IMR-90 (cell line): Measurements from ENCODE around the gene CYP11A1. TPM values are rescaled to one million over a fixed set of nuclear protein-coding genes. Genes with fewer than 3 reads are reported as not detected.
"Not testable (repeated sequence)": the region's sequence is repeated elsewhere in the genome, so short reads cannot be mapped to it uniquely, and the experiment has no call there.

Experiments
- ATAC-seq: fragments of 200-7000 bp; cut with Tn5 transposase; 2 replicates; pipeline ENCODE4 v1.9.1; 2020; ENCODE audit warnings: low read depth, mild to moderate bottlenecking, moderate library complexity
- BruUV-seq: library from RNA; stranded (reverse); fragments of 400-500 nt; replicated peaks from 2 replicates; lab custom pipeline; 2021; lab: Mats Ljungman, UMichigan
- CTCF ChIA-PET: fragments of 300-600 bp; formaldehyde crosslinking; extraction: SDS; loops from one replicate; lab custom pipeline; 2021; ENCODE audit warnings: antibody characterized with exemption; lab: Yijun Ruan, JAX
- POLR2A ChIA-PET: fragments of 300-600 bp; sonication (Branson Sonifier 250); formaldehyde crosslinking; loops from one replicate; lab custom pipeline; 2022; ENCODE audit warnings: antibody characterized with exemption; ENCODE audit not compliant: unreplicated experiment; lab: Charles Lee
- DNase-seq: peaks from one replicate; pipeline ENCODE4 v3.0.0; 2013
- H2AFZ ChIP-seq: replicated peaks from 2 replicates; pipeline ENCODE3; 2013; ENCODE audit warnings: low read length, mild to moderate bottlenecking; ENCODE audit not compliant: poor library complexity
- H2AK5ac ChIP-seq: 2 replicates; pipeline ENCODE4 v1.6.1; 2013; ENCODE audit warnings: low read depth, low read length, inconsistent platforms
- H2AK9ac ChIP-seq: replicated peaks from 2 replicates; pipeline ENCODE3; 2013; ENCODE audit warnings: mild to moderate bottlenecking, low read depth, low read length, moderate library complexity; ENCODE audit not compliant: poor library complexity
- H2BK120ac ChIP-seq: 2 replicates; pipeline ENCODE4 v1.6.1; 2013; ENCODE audit warnings: low read depth, low read length, inconsistent platforms
- H2BK15ac ChIP-seq: 3 replicates; pipeline ENCODE4 v1.6.1; 2013; ENCODE audit warnings: low read depth, low read length, inconsistent platforms
- H2BK20ac ChIP-seq: 2 replicates; pipeline ENCODE4 v1.6.1; 2013; ENCODE audit warnings: low read depth, mild to moderate bottlenecking, inconsistent platforms, low read length, moderate library complexity
- H2BK5ac ChIP-seq: 2 replicates; pipeline ENCODE4 v1.6.1; 2013; ENCODE audit warnings: mild to moderate bottlenecking, low read depth, low read length, inconsistent platforms; ENCODE audit not compliant: poor library complexity, severe bottlenecking
- H3K14ac ChIP-seq: replicated peaks from 2 replicates; pipeline ENCODE4 v1.6.1; 2013; ENCODE audit warnings: low read depth, low read length, inconsistent platforms
- H3K18ac ChIP-seq: 2 replicates; pipeline ENCODE4 v1.6.1; 2013; ENCODE audit warnings: low read depth, low read length, control low read depth
- H3K23ac ChIP-seq: 2 replicates; pipeline ENCODE4 v1.6.1; 2013; ENCODE audit warnings: low read depth, low read length, inconsistent platforms
- H3K27ac ChIP-seq: 2 replicates; pipeline ENCODE4 v1.5.1; 2013; ENCODE audit warnings: mild to moderate bottlenecking, control low read depth, low read length; ENCODE audit not compliant: insufficient read depth
- H3K27me3 ChIP-seq: 2 replicates; pipeline ENCODE4 v1.6.1; 2013; ENCODE audit warnings: low read length; ENCODE audit not compliant: control insufficient read depth, insufficient read depth
- H3K36me3 ChIP-seq: 2 replicates; pipeline ENCODE4 v1.6.1; 2013; ENCODE audit warnings: low read length, mixed read lengths; ENCODE audit not compliant: control insufficient read depth, insufficient read depth
- H3K4ac ChIP-seq: 2 replicates; pipeline ENCODE4 v1.6.1; 2013; ENCODE audit warnings: low read depth, low read length, inconsistent platforms
- H3K4me1 ChIP-seq: 2 replicates; pipeline ENCODE4 v1.6.1; 2013; ENCODE audit warnings: low read length, mixed read lengths; ENCODE audit not compliant: control insufficient read depth, insufficient read depth
- H3K4me2 ChIP-seq: 2 replicates; pipeline ENCODE4 v1.6.1; 2013; ENCODE audit warnings: low read depth, mild to moderate bottlenecking, control low read depth, low read length, moderate library complexity
- H3K4me3 ChIP-seq: 2 replicates; pipeline ENCODE4 v1.5.1; 2013; ENCODE audit warnings: low read depth, mild to moderate bottlenecking, control low read depth, low read length, moderate library complexity; ENCODE audit not compliant: insufficient read depth
- H3K56ac ChIP-seq: 2 replicates; pipeline ENCODE4 v1.6.1; 2013; ENCODE audit warnings: low read length, inconsistent platforms; ENCODE audit not compliant: insufficient read depth; ENCODE audit errors: extremely low read depth
- H3K79me1 ChIP-seq, 2 experiments: 2 replicates each; pipeline ENCODE4 v1.6.1; 2013; ENCODE audit warnings: low read length in 2 of 2, inconsistent platforms in 1 of 2, low read depth in 1 of 2
- H3K9ac ChIP-seq: 2 replicates; pipeline ENCODE4 v1.6.1; 2013; ENCODE audit warnings: low read depth, low read length, control low read depth
- H3K9me1 ChIP-seq: 2 replicates; pipeline ENCODE4 v1.6.1; 2013; ENCODE audit warnings: low read length, inconsistent platforms; ENCODE audit not compliant: insufficient read depth
- H3K9me3 ChIP-seq: 2 replicates; pipeline ENCODE4 v1.6.1; 2013; ENCODE audit warnings: low read length; ENCODE audit not compliant: control insufficient read depth, insufficient read depth
- H4K20me1 ChIP-seq: 2 replicates; pipeline ENCODE4 v1.6.1; 2013; ENCODE audit warnings: low read length, inconsistent platforms; ENCODE audit not compliant: insufficient read depth
- H4K5ac ChIP-seq: 2 replicates; pipeline ENCODE4 v1.6.1; 2013; ENCODE audit warnings: mild to moderate bottlenecking, low read depth, low read length, control low read depth
- H4K8ac ChIP-seq, 2 experiments: 2 replicates each; pipeline ENCODE4 v1.6.1; 2013; ENCODE audit warnings: low read depth in 2 of 2, low read length in 2 of 2, control low read depth in 1 of 2, inconsistent platforms in 1 of 2
- H4K91ac ChIP-seq: 2 replicates; pipeline ENCODE4 v1.6.1; 2013; ENCODE audit warnings: low read depth, low read length, inconsistent platforms; ENCODE audit not compliant: insufficient read depth
- MAFK ChIP-seq: IDR thresholded peaks from 2 replicates; pipeline ENCODE4 v1.6.1; 2012; ENCODE audit warnings: low read depth, low read length, improper control_type of control experiment
- WGBS, 2 experiments: methylation state at CpG; one replicate each; pipeline versions ENCODE4 v1.1.5 to v1.1.7; 2013; ENCODE audit warnings: missing lambda C conversion rate in 2 of 2; ENCODE audit not compliant: insufficient read length in 1 of 2; ENCODE audit errors: extremely low coverage in 2 of 2; 5-methylcytosine and 5-hydroxymethylcytosine counted together
- dilution Hi-C: fragments of 300-500 bp; cut with HindIII; formaldehyde crosslinking; loops from one replicate; pipeline ENCODE4 v1.14.3; 2018; ENCODE audit warnings: low sequenced_read_pairs; ENCODE audit not compliant: unreplicated experiment
- in situ Hi-C: fragments of 300-500 bp; cut with MboI; formaldehyde crosslinking; loops from 3 replicates; pipeline ENCODE4 v1.14.3; 2019; ENCODE audit warnings: low sequenced_read_pairs, inconsistent platforms, mixed read lengths
- intact Hi-C: fragments of 100-400 bp; cut with micrococcal nuclease; formaldehyde crosslinking; loops from 2 replicates; pipeline ENCODE4 v1.10.0; 2022
- polyA plus RNA-seq, 3 experiments: library from polyadenylated mRNA; depleted of rRNA; stranded (reverse); fragments of >200 nt; gene quantifications; 2 replicates each; pipeline ENCODE4 v1.2.3, GENCODE V29; 2012; ENCODE audit warnings: low replicate concordance in 1 of 3
- total RNA-seq: library from RNA; depleted of rRNA; stranded (reverse); fragments of >200 nt; gene quantifications from 2 replicates; pipeline ENCODE4 v1.2.3, GENCODE V29; 2012

CYP11A1 gene
- total and polyA plus RNA-seq, 2 of the 4 experiments (the other 2 are of a cell fraction) = 0.18 to 0.50 TPM

- H3K23ac ChIP-seq, H3K14ac ChIP-seq, H4K91ac ChIP-seq, H2AFZ ChIP-seq, H4K20me1 ChIP-seq, H4K5ac ChIP-seq, H3K4me3 ChIP-seq, H3K36me3 ChIP-seq, H3K27ac ChIP-seq, H3K79me1 ChIP-seq, DNase-seq, H3K4me1 ChIP-seq, in situ Hi-C loops, H2BK120ac ChIP-seq, dilution Hi-C loops, H2AK9ac ChIP-seq, H3K4me2 ChIP-seq, H3K9ac ChIP-seq, intact Hi-C loops, H3K56ac ChIP-seq, H2BK5ac ChIP-seq, BruUV-seq, H2BK20ac ChIP-seq, H2AK5ac ChIP-seq, H3K18ac ChIP-seq, ATAC-seq, POLR2A ChIA-PET, H3K4ac ChIP-seq, H2BK15ac ChIP-seq, H3K9me3 ChIP-seq, H4K8ac ChIP-seq, H3K9me1 ChIP-seq: not testable (repeated sequence)
- CTCF ChIA-PET = interaction anchor here (1.1 kb wide), 1 partner anchor 10 kb away, joined by 3 read pairs; no protein-coding TSS in a partner anchor
- peaks cover 20% of the 10 kb centered on the region for H3K27me3 ChIP-seq
- WGBS, 2 experiments = no CpG with 5 or more reads among the region's 1 CpG
- peak; percentile 30; the same call in 1 of the 2 replicates for TF ChIP-seq MAFK
Observed at GRCh38 chr15:74360855-74361254, 6.6 kb downstream of the CYP11A1 start.

DNA sequence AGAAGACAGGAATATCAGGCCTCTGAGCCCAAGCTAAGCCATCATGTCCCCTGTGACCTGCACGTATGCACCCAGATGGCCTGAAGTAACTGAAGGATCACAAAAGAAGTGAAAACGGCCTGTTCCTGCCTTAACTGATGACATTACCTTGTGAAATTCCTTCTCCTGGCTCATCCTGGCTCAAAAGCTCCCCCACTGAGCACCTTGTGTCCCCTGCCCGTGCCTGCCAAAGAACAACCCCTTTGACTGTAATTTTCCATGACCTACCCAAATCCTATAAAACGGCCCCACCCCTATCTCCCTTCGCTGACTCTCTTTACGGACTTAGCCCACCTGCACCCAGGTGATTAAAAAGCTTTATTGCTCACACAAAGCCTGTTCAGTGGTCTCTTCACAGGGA lies 8.1 kb downstream of the CYP11A1 start:
- H3K4me1 ChIP-seq, H4K5ac ChIP-seq, H3K23ac ChIP-seq, BruUV-seq, H4K20me1 ChIP-seq, H3K79me1 ChIP-seq, H3K4me3 ChIP-seq, H3K27ac ChIP-seq, H2AFZ ChIP-seq, dilution Hi-C loops, H2BK15ac ChIP-seq, H2AK9ac ChIP-seq, H4K8ac ChIP-seq, H3K9me1 ChIP-seq, H3K4ac ChIP-seq, H3K18ac ChIP-seq, DNase-seq, ATAC-seq, H3K56ac ChIP-seq, H3K36me3 ChIP-seq, H4K91ac ChIP-seq, H3K4me2 ChIP-seq, POLR2A ChIA-PET, intact Hi-C loops, H2BK20ac ChIP-seq, in situ Hi-C loops, H3K14ac ChIP-seq, H2BK120ac ChIP-seq, H3K9me3 ChIP-seq, H2BK5ac ChIP-seq, H2AK5ac ChIP-seq, H3K9ac ChIP-seq: not testable (repeated sequence)
- peaks cover 19% of the 10 kb centered on the region for H3K27me3 ChIP-seq
- CTCF ChIA-PET = interaction anchor here (1.1 kb wide), 1 partner anchor 8 kb away, joined by 3 read pairs; no protein-coding TSS in a partner anchor
- WGBS, 2 experiments = 36% methylated on average over 2 of the region's 6 CpGs; no CpG with 5 or more reads in 1 of the 2 experiments
